HepG2 (cell line): ENCODE results near the gene PIGN. TPM values are rescaled to one million over a fixed set of nuclear protein-coding genes. Genes with fewer than 3 reads are reported as not detected.

ENCODE experiments used
- BRD4 ChIP-seq: sonication (generic); formaldehyde crosslinking; IDR thresholded peaks from 2 replicates; pipeline ENCODE4 v1.4.0; 2020; ENCODE audit warnings: missing genetic modification reagents
- GTF2F1 ChIP-seq: fragments of 150-350 bp; IDR thresholded peaks from 2 replicates; pipeline ENCODE4 v1.6.1; 2014; ENCODE audit warnings: low read length
- GZF1 ChIP-seq: sonication (generic); formaldehyde crosslinking; IDR thresholded peaks from 2 replicates; pipeline ENCODE4 v1.5.1; 2020; ENCODE audit warnings: mild to moderate bottlenecking, missing genetic modification reagents
- KDM2A ChIP-seq: sonication (generic); formaldehyde crosslinking; IDR thresholded peaks from 2 replicates; pipeline ENCODE4 v1.4.0; 2020; ENCODE audit warnings: low read depth, missing genetic modification reagents, borderline replicate concordance
- NKX3-1 ChIP-seq: sonication (generic); formaldehyde crosslinking; IDR thresholded peaks from 2 replicates; pipeline ENCODE4 v1.5.0; 2020; ENCODE audit warnings: missing genetic modification reagents
- NPAS2 ChIP-seq: sonication (generic); formaldehyde crosslinking; IDR thresholded peaks from 2 replicates; pipeline ENCODE4 v1.8.0; 2022; ENCODE audit warnings: mild to moderate bottlenecking, missing genetic modification reagents, borderline replicate concordance
- NR2F1 ChIP-seq, 2 experiments: fragments of 450-650 bp in 1 of 2; formaldehyde crosslinking in 1 of 2; IDR thresholded peaks; 2 replicates each; pipeline versions ENCODE4 v1.5.0 to v1.6.1; 2016 to 2020; ENCODE audit warnings: mild to moderate bottlenecking in 1 of 2, missing compliant biosample characterization in 1 of 2, missing genetic modification reagents in 1 of 2, moderate library complexity in 1 of 2
- RBM22 ChIP-seq: fragments of 200-400 bp; formaldehyde crosslinking; optimal IDR thresholded peaks from 2 replicates; pipeline ENCODE3; 2017; ENCODE audit warnings: mild to moderate bottlenecking, low read length, moderate library complexity
- RFXANK ChIP-seq: IDR thresholded peaks from 2 replicates; pipeline ENCODE4 v1.6.1; 2016
- SMARCE1 ChIP-seq: fragments of 450-650 bp; IDR thresholded peaks from 2 replicates; pipeline ENCODE4 v1.6.1; 2017; ENCODE audit warnings: borderline replicate concordance
- SOX13 ChIP-seq, 3 experiments: fragments of 450-650 bp in 1 of 3; sonication (generic) in 1 of 3; formaldehyde crosslinking in 1 of 3; IDR thresholded peaks in 2 of 3; conservative IDR thresholded peaks in 1 of 3; 2 replicates each; pipeline versions ENCODE4 v1.5.0 to v1.6.1; 2016 to 2020; ENCODE audit warnings: antibody characterized with exemption in 1 of 3, mild to moderate bottlenecking in 1 of 3, missing compliant biosample characterization in 1 of 3, missing genetic modification reagents in 1 of 3, moderate library complexity in 1 of 3
- ZBTB46 ChIP-seq: sonication (generic); formaldehyde crosslinking; IDR thresholded peaks from 2 replicates; pipeline ENCODE4 v1.4.0; 2020; ENCODE audit warnings: mild to moderate bottlenecking, missing genetic modification reagents, borderline replicate concordance
- ZNF335 ChIP-seq: sonication (generic); formaldehyde crosslinking; IDR thresholded peaks from 2 replicates; pipeline ENCODE4 v1.4.0; 2020; ENCODE audit warnings: missing genetic modification reagents
- ZNF34 ChIP-seq: sonication (generic); formaldehyde crosslinking; IDR thresholded peaks from 2 replicates; pipeline ENCODE4 v1.4.0; 2020; ENCODE audit warnings: mild to moderate bottlenecking, missing genetic modification reagents, borderline replicate concordance
- ZNF446 ChIP-seq: sonication (generic); formaldehyde crosslinking; IDR thresholded peaks from 2 replicates; pipeline ENCODE4 v1.5.0; 2020; ENCODE audit warnings: mild to moderate bottlenecking, missing genetic modification reagents
- ZNF772 ChIP-seq: sonication (generic); formaldehyde crosslinking; IDR thresholded peaks from 2 replicates; pipeline ENCODE4 v1.5.0; 2020; ENCODE audit warnings: mild to moderate bottlenecking, missing genetic modification reagents
- polyA plus RNA-seq, 8 experiments: library from polyadenylated mRNA; depleted of rRNA in 3 of 8; stranded (reverse) in 7 of 8; unstranded in 1 of 8; fragments of >200 nt; fragmentation: Illumina TruSeq in 4 of 8; extraction: Trizol in 4 of 8; gene quantifications; 2 replicates each; pipeline versions ENCODE4 v1.2.1 to v1.2.3, GENCODE V29; 2011 to 2016; ENCODE audit warnings: low read depth in 4 of 8, missing spikeins in 1 of 8, mixed read lengths in 1 of 8; ENCODE audit not compliant: insufficient read depth in 1 of 8
- total RNA-seq, 5 experiments: library from RNA; depleted of rRNA; stranded (reverse); fragments of >200 nt; fragmentation: Illumina TruSeq; extraction: Trizol; gene quantifications; 2 replicates each; pipeline ENCODE4 v1.2.3, GENCODE V29; 2016; ENCODE audit warnings: low read depth in 1 of 5
- TF ChIP-seq, protein P1 (sequence below): sonication (generic); formaldehyde crosslinking; IDR thresholded peaks from 2 replicates; pipeline ENCODE4 v1.4.0; 2020; ENCODE audit warnings: mild to moderate bottlenecking, missing genetic modification reagents
- TF ChIP-seq, protein P2 (sequence below): sonication (generic); formaldehyde crosslinking; IDR thresholded peaks from 2 replicates; pipeline ENCODE4 v1.5.1; 2020; ENCODE audit warnings: mild to moderate bottlenecking, missing genetic modification reagents, moderate library complexity

The PIGN gene
- total and polyA plus RNA-seq, 2 of the 13 experiments (the other 11 are each of a cell fraction or from before 2014, with no cell fraction given) = 15.5 to 33.6 TPM

DNA sequence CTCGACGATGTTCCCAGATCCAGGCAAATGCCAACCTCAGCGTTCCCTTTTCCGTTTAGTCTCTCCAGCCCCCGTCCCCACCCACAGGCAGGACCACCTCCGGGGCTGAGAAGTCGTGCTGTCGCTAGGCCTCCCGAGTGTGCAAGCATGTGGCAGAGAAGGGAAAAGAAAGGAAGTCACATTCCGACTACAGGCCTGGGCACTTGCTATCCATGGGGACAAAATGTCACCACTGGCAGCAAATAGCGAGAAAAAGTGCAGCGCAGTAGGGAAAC lies 420 bp downstream of the PIGN start (continued):
- no peak for TF ChIP-seq GZF1 (CRISPR knock-in tag)
- TF ChIP-seq NPAS2 = no peak
- no peak for TF ChIP-seq RBM22
- no peak for TF ChIP-seq ZNF34 (CRISPR knock-in tag)
- TF ChIP-seq ZNF772 (CRISPR knock-in tag) = no peak
- TF ChIP-seq, protein P1, sequence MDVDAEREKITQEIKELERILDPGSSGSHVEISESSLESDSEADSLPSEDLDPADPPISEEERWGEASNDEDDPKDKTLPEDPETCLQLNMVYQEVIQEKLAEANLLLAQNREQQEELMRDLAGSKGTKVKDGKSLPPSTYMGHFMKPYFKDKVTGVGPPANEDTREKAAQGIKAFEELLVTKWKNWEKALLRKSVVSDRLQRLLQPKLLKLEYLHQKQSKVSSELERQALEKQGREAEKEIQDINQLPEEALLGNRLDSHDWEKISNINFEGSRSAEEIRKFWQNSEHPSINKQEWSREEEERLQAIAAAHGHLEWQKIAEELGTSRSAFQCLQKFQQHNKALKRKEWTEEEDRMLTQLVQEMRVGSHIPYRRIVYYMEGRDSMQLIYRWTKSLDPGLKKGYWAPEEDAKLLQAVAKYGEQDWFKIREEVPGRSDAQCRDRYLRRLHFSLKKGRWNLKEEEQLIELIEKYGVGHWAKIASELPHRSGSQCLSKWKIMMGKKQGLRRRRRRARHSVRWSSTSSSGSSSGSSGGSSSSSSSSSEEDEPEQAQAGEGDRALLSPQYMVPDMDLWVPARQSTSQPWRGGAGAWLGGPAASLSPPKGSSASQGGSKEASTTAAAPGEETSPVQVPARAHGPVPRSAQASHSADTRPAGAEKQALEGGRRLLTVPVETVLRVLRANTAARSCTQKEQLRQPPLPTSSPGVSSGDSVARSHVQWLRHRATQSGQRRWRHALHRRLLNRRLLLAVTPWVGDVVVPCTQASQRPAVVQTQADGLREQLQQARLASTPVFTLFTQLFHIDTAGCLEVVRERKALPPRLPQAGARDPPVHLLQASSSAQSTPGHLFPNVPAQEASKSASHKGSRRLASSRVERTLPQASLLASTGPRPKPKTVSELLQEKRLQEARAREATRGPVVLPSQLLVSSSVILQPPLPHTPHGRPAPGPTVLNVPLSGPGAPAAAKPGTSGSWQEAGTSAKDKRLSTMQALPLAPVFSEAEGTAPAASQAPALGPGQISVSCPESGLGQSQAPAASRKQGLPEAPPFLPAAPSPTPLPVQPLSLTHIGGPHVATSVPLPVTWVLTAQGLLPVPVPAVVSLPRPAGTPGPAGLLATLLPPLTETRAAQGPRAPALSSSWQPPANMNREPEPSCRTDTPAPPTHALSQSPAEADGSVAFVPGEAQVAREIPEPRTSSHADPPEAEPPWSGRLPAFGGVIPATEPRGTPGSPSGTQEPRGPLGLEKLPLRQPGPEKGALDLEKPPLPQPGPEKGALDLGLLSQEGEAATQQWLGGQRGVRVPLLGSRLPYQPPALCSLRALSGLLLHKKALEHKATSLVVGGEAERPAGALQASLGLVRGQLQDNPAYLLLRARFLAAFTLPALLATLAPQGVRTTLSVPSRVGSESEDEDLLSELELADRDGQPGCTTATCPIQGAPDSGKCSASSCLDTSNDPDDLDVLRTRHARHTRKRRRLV (CRISPR knock-in tag) = no peak
- no peak for TF ChIP-seq SOX13 (IDR thresholded peaks at IDR 0.05)
- TF ChIP-seq SOX13 (CRISPR knock-in tag; conservative IDR thresholded peaks at IDR 0.05 in 1 of 2, IDR thresholded peaks at IDR 0.05 in 1 of 2) = no peak
- no peak for TF ChIP-seq NKX3-1 (CRISPR knock-in tag)
- TF ChIP-seq GTF2F1 = no peak
- no peak for TF ChIP-seq SMARCE1
- TF ChIP-seq, protein P2, sequence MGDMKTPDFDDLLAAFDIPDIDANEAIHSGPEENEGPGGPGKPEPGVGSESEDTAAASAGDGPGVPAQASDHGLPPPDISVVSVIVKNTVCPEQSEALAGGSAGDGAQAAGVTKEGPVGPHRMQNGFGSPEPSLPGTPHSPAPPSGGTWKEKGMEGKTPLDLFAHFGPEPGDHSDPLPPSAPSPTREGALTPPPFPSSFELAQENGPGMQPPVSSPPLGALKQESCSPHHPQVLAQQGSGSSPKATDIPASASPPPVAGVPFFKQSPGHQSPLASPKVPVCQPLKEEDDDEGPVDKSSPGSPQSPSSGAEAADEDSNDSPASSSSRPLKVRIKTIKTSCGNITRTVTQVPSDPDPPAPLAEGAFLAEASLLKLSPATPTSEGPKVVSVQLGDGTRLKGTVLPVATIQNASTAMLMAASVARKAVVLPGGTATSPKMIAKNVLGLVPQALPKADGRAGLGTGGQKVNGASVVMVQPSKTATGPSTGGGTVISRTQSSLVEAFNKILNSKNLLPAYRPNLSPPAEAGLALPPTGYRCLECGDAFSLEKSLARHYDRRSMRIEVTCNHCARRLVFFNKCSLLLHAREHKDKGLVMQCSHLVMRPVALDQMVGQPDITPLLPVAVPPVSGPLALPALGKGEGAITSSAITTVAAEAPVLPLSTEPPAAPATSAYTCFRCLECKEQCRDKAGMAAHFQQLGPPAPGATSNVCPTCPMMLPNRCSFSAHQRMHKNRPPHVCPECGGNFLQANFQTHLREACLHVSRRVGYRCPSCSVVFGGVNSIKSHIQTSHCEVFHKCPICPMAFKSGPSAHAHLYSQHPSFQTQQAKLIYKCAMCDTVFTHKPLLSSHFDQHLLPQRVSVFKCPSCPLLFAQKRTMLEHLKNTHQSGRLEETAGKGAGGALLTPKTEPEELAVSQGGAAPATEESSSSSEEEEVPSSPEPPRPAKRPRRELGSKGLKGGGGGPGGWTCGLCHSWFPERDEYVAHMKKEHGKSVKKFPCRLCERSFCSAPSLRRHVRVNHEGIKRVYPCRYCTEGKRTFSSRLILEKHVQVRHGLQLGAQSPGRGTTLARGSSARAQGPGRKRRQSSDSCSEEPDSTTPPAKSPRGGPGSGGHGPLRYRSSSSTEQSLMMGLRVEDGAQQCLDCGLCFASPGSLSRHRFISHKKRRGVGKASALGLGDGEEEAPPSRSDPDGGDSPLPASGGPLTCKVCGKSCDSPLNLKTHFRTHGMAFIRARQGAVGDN (CRISPR knock-in tag) = no peak; the same call in 1 of the 2 replicates
- no peak for TF ChIP-seq ZBTB46 (CRISPR knock-in tag)
- TF ChIP-seq NR2F1 (CRISPR knock-in tag; IDR thresholded peaks at IDR 0.05) = no peak
- TF ChIP-seq RFXANK (CRISPR knock-in tag) = no peak
- no peak for TF ChIP-seq BRD4 (CRISPR knock-in tag)
- TF ChIP-seq ZNF446 (CRISPR knock-in tag) = no peak
- peak; percentile 17; the same call in 1 of the 2 replicates for TF ChIP-seq KDM2A (CRISPR knock-in tag)
- TF ChIP-seq ZNF335 (CRISPR knock-in tag) = no peak
